GM18873 (cell line): ENCODE measurements around the gene MYB.
"Not testable (repeated sequence)": the region's sequence is repeated elsewhere in the genome, so short reads cannot be mapped to it uniquely, and the experiment has no call there.

ENCODE experiments used
- ATAC-seq: cut with Tn5 transposase; IDR thresholded peaks from one replicate; pipeline ENCODE4 v1.9.1; 2021; ENCODE audit warnings: mild to moderate bottlenecking, moderate library complexity, moderate number of reproducible peaks; ENCODE audit not compliant: unreplicated experiment, low FRiP score

MYB gene

DNA sequence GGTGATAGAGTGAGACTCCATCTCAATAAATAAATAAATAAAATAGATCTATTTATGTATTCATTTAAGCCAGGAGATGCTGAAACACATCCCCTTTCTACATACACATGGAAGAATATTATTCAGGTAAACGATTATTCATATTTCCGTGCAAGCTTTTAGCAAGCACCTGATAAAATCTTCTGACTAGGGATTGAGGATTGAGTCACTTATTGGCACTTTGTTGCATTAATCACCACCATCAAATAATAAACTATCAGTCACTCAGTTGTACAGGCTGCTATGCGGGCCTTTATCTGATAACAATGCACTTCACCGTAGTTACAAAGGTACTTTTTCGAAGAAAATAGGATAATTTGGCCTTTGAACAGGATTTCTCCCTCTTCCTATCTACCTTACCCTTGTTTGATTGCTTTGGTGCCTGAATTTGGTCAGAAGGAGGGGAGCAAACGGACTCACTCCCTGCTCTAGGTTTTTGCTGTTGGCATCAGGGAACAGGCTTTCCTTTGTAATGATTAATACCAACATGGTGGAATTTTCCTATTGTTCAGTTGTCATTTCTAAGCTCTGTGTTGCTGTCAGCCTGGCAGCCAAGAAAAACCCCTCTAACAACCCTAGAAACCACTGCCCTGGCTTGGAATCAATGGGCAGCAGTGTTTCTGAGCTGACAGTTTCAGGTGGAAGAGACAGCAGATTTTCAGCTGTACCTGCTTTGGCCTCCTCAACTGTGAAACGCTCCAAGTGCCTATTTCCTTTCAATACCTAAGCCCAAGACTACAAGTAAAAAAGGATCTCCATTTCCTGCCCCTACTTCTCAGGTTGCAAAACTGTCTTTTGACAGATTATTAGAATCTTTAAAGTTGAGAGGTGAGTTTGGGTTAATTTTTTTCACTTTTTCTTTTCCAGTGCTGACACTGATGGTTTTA lies 63.0 kb downstream of the MYB start:
- no peak for ATAC-seq

DNA sequence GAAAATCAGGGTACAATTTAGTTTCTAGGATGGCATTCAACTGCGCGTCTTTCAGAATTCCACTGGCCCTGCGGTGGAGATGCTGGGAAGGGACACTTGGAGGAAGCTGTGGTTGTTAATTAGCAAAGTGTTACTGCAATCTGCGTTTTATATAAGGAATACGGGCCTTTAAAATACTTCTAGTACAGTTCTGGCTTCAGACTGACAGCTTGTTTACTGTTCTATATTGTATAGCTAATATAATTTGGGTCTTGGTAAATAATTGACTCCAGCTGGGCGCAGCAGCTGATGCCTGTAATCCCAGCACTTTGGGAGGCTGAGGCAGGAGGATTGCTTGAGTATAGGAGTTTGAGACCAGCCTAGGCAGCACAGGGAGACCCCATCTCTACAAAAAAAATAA lies 63.7 kb downstream of the MYB start:
- no peak for ATAC-seq

DNA sequence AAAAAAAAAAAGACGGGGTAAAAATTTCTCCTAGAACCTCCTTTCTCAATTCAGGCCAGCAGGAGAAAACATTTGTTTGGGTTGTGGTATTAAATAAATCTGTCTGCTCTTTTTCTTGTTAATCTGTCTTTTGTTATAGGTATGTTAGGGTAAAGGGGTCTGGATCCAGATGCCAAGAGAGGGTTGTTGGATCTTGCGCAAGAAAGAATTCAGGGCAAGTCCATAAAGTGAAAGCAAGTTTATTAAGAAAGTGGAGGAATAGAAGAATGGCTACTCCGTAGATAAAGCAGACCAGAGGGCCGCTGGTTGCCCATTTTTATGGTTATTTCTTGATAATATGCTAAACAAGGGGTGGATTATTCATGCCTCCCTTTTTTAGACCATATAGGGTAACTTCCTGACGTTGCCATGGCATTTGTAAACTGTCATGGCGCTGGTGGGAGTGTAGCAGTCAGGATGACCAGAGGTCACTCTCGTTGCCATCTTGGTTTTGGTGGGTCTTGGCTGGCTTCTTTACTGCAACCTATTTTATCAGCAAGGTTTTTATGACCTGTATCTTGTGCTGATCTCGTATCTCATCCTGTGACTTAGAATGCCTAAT lies 65.4 kb downstream of the MYB start:
- ATAC-seq: not testable (repeated sequence)

DNA sequence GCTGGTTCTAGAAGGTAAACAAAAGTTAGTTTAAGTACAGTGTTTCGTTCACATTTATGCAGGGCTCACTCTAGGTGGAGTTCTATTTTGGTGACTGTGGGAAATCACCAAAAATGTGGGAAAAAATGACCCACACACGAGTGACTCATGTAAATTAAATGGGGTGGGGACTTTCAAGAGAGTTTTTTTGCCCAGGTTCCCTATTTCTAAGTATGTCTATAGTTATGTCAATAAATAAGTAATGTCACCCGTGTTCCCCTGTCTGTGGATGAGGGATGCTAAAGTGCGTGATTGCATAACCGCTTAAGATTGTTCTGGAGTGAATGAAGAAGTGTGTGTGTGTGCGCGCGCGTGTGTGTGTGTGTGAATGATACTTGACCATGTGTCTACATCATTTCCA lies 69.1 kb downstream of the MYB start:
- ATAC-seq: no peak

DNA sequence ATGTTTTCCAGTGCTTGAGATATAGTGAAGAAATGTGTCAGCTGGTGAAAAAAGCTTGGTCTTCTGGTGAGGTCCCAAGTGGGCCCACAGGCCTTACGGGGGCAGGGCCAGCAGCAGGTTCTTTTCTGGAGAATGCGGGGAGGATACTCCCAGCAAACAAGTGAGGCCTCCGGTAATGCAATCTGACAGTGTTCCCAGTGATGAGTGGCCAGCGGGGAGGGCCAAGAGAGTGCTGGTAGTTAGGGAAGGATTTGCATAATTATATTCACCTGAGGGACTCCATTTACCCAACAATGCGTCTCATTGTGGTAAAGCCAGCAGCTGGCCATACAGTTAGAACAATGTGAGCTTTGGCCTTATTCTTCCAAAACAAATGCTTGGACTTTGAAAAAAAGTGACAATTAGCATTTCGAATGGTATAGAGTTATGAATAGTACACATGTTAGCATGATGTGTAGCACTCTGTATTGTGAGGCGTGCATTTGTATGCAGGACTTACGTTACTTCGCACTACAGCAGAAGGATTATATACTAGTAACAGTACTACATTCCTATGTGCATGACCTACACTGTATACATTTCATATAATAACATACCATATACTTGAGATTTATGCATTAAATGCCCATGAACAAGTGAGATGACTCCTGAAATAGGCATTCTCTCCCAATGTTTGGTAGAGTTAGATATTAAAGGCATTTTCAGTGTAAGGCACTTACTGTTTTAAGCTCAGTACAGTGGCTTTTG lies 69.8 kb downstream of the MYB start:
- no peak for ATAC-seq

DNA sequence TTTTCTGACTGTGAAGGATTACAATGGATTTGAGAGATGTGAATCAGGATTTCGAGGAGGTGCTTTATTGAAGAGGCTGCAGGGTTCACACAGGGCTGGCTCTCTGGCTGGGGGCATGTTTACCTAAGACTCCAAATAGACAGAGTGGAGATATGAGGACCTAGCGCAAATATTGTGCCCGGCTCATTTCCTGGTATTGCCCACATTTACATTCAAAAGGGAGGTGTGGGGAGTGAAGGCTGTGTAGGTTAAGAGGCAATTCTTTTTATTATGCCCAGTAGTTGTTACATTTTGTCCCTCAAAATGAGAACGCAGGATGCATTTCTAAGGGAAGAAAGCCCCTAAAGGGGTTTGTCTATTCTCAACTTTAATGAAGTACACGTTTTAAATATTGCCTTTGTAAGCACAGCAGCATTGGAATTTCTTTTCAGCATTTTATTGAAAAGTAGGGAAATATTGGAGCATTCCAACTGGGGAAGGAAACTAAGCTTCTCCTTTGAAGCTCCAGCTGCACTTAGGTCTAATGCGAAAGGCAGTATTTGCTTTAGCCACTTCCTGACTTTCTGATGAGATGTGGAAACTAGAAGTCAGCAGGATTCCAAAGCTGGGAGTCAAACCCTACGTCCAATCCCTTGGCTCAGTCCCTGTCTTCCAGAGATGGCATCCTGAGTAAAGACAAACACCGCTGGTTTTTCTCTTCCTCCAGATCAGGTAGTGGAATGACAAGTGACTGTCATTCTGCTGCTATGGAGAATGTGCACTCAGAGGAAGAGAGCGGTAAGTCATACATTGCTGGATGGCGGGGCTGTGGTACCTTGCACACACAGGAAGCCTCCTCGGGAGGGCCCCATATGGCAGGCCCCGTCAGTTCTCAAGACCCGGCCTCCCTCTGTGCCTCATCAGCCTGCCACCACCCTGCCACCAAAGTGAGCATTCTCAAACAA lies 70.7 kb downstream of the MYB start:
- ATAC-seq: no peak

DNA sequence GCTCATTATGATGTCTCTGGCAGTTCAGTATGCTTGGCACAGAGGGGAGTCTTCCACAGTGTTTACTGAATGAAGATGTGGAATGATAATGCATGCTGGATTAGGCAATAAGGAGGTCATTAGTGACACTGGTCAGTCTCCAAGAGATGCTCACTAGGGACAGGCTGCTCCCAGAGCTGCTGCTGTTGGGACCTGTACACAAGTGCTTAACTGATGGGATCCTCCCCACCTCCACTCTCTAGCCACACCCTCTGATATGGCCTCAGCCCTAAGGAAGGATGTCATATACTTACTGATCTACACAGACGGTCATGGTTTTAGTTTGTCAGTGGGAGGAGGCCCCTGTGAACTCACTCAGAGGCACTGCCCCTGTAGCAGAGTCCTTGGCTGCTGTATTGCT lies 73.4 kb downstream of the MYB start:
- ATAC-seq: no peak

DNA sequence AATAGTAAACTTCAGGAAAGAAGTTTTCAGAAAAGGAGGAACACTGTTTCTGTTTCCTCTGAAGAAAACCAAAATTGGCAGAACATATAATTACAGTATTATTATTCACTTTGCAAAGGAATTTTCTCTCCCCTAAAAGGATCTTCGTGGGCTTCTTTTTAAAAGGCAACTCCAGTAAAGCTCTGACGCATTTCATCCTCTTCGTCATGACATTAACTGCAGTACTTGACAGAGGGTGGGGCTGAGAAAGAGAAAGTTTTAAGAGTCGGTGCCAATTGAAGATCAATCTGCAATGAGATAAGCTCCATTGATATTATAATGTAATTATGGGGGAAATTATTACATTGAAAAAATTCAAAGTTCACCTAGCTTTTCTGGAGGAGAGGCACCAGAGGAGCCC lies 75.8 kb downstream of the MYB start:
- ATAC-seq: no peak

DNA sequence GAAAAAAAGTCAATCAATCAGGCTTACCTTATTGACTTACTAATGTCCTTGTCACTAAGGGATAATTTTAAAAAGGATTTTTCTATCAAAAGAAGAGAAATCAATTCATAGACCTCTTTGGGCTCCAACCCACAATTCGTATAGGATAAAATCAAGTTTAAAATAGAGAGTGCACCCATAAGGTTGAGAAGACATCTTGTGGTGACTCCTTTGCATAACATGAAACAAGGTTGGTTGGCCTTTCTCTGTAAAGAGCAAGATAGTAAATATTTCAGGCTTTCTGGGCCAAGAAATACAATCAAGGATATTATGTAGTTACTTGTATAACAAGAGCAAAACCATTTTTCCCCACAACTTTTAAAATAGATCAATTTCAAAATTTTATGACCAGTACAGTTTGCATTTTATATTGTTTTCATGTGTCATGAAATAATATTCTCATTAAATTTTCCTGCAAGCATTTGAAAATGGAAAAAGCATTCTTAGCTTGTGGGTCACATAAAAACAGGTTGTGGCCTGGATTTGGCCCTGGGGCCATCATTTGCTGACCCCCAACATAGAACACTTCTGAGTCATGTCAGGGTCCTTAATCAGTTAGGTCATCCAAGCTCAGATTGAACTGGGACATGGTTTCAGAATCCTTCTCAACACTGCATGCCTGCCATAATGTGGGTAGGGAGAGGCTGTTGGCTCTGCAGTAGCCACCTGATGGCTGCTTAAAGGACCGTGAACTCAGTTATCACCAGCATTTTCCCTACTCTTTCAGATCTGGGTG lies 76.7 kb downstream of the MYB start:
- no peak for ATAC-seq

DNA sequence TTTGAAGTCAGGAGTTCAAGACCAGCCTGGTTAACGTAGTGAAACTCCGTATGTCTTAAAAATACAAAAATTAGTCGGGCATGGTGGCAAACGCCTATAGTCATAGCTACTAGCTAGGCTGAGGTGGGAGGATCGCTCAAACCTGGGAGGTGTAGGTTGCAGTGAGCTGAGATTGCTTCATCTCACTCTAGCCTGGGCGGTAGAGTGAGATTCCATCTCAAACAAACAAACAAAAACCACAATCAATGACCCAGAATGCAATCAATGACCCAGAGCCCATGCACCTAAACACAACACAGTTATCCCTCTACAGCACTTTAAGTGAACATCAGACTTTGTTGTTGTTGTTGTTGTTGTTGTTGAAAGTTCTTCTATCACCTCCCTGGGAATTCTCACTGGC lies 77.9 kb downstream of the MYB start:
- ATAC-seq: no peak

DNA sequence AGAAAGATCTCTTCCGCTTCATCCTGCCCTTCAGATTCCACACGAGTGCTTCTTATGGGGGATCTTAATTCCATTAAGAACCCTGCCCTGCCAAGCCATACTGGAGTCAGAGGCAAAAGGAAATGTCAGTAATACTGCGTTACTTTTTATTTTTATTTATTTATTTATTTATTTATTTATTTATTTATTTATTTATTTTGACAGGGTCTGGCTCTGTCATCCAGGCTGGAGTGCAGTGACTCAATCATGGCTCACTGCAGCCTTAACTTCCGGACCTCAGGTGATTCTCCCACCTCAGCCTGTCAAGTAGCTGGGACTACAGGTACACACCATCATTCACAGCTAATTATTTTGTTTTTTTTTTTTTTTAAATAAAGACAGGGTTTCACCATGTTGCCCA lies 79.5 kb downstream of the MYB start:
- ATAC-seq: no peak

DNA sequence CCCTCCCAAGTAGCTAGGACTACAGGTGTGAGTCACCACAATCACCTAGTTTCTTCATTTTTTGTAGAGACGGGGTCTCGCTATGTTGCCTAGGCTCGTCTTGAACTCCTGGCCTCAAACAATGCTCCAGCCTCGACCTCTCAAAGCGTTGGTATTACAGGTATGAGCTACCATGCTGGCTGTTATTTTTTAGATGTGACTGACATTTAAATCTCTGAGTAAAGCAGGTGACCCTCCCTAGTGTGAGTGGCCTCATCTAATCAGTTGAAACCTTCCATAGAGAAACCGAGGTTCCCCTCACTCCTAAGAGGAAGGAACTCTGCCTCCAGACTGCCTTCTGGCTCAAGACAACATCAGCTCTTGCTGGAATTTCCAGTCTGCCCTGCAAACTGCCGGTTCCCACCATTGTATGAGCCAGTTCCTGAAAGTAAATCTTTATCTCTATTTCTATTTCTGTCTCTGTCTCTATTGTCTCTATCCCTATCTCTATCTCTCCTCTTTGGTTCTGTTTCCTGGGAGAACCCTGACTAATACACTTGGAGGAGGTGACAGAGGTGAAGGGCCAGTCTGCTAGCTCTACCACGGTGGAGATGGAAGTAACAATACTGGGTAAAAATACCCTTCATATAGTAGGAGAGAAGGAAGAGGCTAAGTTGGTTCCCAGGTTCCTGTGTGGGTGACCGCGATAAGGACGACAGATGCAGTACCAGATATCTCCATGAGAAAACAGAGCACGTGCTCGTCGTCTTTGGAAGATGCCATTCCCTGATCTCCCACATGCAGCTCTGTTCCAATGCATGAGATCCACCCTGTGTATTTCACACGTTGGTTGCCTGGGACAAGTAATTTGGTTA lies 81.0 kb downstream of the MYB start:
- ATAC-seq: no peak

DNA sequence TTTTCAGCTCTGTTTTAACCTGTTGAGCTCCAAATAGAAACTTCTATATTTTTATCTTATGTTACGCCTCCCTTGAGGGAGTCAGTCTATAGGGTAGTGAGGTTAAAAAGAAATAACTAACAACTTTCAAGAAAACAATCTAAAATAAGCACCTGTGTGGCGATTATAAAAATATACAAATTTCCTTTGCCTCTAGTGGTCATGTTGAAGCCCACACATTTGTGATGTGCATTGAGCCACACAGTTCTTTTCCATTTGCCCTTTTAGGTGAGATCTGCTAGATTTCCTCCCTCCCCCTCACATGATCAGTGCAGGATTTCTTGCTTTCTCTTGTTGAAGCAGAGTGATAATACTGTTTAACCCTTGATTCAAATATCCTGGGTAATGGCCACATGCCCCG lies 84.2 kb downstream of the MYB start:
- no peak for ATAC-seq

DNA sequence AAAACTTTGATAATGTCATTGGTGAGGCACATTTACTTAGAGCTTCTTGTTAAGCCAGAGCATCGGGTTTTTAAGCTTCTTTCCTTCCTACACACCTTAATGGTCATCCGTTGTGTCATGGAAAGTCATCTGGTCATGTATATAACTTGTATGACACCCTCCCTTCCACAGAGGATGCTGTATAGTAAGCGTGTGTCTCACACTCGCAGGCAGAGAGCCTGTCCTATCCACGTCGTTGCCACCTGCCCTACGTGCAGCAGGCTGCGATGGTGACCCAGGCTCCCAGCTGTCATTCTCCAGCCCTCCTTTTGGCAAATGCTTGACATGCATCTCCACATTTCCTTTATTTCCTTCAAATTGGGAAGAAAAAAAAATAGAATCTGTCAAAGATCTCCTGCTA lies 85.6 kb downstream of the MYB start:
- ATAC-seq: no peak

DNA sequence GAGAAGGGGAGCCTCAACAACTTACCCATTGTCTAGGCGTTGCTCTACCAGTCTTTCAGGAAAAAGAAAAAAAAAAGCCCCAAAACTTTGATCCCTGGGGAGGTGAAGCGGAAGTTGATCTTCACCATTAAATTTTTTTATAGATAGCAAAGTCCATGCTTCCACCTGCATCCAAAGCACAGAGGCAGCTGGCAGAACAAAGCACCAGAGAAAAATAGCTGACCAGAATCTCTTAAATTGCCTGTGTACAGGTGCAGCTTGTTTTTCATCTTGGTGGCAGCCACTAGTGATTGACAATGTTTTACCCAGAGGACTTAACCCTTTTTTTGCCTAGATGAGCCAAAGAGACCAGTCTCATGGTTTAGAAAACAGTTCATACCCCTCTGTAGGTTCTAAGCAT lies 86.0 kb downstream of the MYB start:
- no peak for ATAC-seq

DNA sequence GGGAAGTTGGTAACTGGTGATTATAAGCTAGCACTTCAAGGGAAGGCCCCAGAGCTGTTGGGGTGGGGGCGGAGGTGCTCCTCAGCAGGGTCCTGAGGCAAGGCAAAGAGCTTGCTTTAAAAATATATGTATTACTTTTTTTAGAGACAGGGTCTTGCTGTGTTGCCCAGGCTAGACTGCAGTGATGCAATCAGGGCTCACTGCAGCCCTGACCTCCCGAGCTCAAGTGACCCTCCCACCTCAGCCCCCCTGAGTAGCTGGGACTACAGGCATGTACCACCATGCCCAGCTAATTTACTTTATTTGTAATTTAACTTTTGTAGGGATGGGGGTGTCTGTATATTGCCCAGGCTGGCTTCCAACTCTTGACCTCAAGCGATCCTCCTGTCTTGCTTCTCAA lies 87.2 kb downstream of the MYB start:
- no peak for ATAC-seq

DNA sequence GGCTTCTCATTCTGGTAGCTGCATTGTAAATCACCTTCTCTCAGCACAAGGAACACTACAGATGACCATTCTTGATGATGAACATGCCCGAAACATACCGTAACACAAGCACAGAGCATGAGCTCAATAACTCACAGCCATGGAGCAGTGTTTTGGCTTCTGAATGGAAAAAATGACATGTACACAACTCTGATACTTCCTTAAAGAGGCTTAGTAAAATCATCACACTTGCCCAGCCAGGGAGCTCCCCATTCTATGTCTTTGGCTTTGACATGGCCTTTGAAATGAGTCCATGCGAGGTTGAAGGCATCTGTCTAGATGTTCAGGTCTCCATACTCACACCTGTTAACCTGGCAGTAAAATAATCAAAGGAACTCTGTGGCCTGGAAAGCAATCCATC lies 87.6 kb downstream of the MYB start:
- no peak for ATAC-seq
